IMR-90 (cell line): ENCODE data around the gene TROAP. TPM values are rescaled to one million over a fixed set of nuclear protein-coding genes. Genes with fewer than 3 reads are reported as not detected.

Experiments used
- ATAC-seq: fragments of 200-7000 bp; cut with Tn5 transposase; 2 replicates; pipeline ENCODE4 v1.9.1; 2020; ENCODE audit warnings: low read depth, mild to moderate bottlenecking, moderate library complexity
- BruUV-seq: library from RNA; stranded (reverse); fragments of 400-500 nt; replicated peaks from 2 replicates; lab custom pipeline; 2021; lab: Mats Ljungman, UMichigan
- CTCF ChIA-PET: fragments of 300-600 bp; formaldehyde crosslinking; extraction: SDS; loops from one replicate; lab custom pipeline; 2021; ENCODE audit warnings: antibody characterized with exemption; lab: Yijun Ruan, JAX
- POLR2A ChIA-PET: fragments of 300-600 bp; sonication (Branson Sonifier 250); formaldehyde crosslinking; loops from one replicate; lab custom pipeline; 2022; ENCODE audit warnings: antibody characterized with exemption; ENCODE audit not compliant: unreplicated experiment; lab: Charles Lee
- DNase-seq: peaks from one replicate; pipeline ENCODE4 v3.0.0; 2013
- H2AFZ ChIP-seq: replicated peaks from 2 replicates; pipeline ENCODE3; 2013; ENCODE audit warnings: low read length, mild to moderate bottlenecking; ENCODE audit not compliant: poor library complexity
- H2AK5ac ChIP-seq: 2 replicates; pipeline ENCODE4 v1.6.1; 2013; ENCODE audit warnings: low read depth, low read length, inconsistent platforms
- H2AK9ac ChIP-seq: replicated peaks from 2 replicates; pipeline ENCODE3; 2013; ENCODE audit warnings: mild to moderate bottlenecking, low read depth, low read length, moderate library complexity; ENCODE audit not compliant: poor library complexity
- H2BK120ac ChIP-seq: 2 replicates; pipeline ENCODE4 v1.6.1; 2013; ENCODE audit warnings: low read depth, low read length, inconsistent platforms
- H2BK15ac ChIP-seq: 3 replicates; pipeline ENCODE4 v1.6.1; 2013; ENCODE audit warnings: low read depth, low read length, inconsistent platforms
- H2BK20ac ChIP-seq: 2 replicates; pipeline ENCODE4 v1.6.1; 2013; ENCODE audit warnings: low read depth, mild to moderate bottlenecking, inconsistent platforms, low read length, moderate library complexity
- H2BK5ac ChIP-seq: 2 replicates; pipeline ENCODE4 v1.6.1; 2013; ENCODE audit warnings: mild to moderate bottlenecking, low read depth, low read length, inconsistent platforms; ENCODE audit not compliant: poor library complexity, severe bottlenecking
- H3K14ac ChIP-seq: replicated peaks from 2 replicates; pipeline ENCODE4 v1.6.1; 2013; ENCODE audit warnings: low read depth, low read length, inconsistent platforms
- H3K18ac ChIP-seq: 2 replicates; pipeline ENCODE4 v1.6.1; 2013; ENCODE audit warnings: low read depth, low read length, control low read depth
- H3K23ac ChIP-seq: 2 replicates; pipeline ENCODE4 v1.6.1; 2013; ENCODE audit warnings: low read depth, low read length, inconsistent platforms
- H3K27ac ChIP-seq: 2 replicates; pipeline ENCODE4 v1.5.1; 2013; ENCODE audit warnings: mild to moderate bottlenecking, control low read depth, low read length; ENCODE audit not compliant: insufficient read depth
- H3K27me3 ChIP-seq: 2 replicates; pipeline ENCODE4 v1.6.1; 2013; ENCODE audit warnings: low read length; ENCODE audit not compliant: control insufficient read depth, insufficient read depth
- H3K36me3 ChIP-seq: 2 replicates; pipeline ENCODE4 v1.6.1; 2013; ENCODE audit warnings: low read length, mixed read lengths; ENCODE audit not compliant: control insufficient read depth, insufficient read depth
- H3K4ac ChIP-seq: 2 replicates; pipeline ENCODE4 v1.6.1; 2013; ENCODE audit warnings: low read depth, low read length, inconsistent platforms
- H3K4me1 ChIP-seq: 2 replicates; pipeline ENCODE4 v1.6.1; 2013; ENCODE audit warnings: low read length, mixed read lengths; ENCODE audit not compliant: control insufficient read depth, insufficient read depth
- H3K4me2 ChIP-seq: 2 replicates; pipeline ENCODE4 v1.6.1; 2013; ENCODE audit warnings: low read depth, mild to moderate bottlenecking, control low read depth, low read length, moderate library complexity
- H3K4me3 ChIP-seq: 2 replicates; pipeline ENCODE4 v1.5.1; 2013; ENCODE audit warnings: low read depth, mild to moderate bottlenecking, control low read depth, low read length, moderate library complexity; ENCODE audit not compliant: insufficient read depth
- H3K56ac ChIP-seq: 2 replicates; pipeline ENCODE4 v1.6.1; 2013; ENCODE audit warnings: low read length, inconsistent platforms; ENCODE audit not compliant: insufficient read depth; ENCODE audit errors: extremely low read depth
- H3K79me1 ChIP-seq, 2 experiments: 2 replicates each; pipeline ENCODE4 v1.6.1; 2013; ENCODE audit warnings: low read length in 2 of 2, inconsistent platforms in 1 of 2, low read depth in 1 of 2
- H3K9ac ChIP-seq: 2 replicates; pipeline ENCODE4 v1.6.1; 2013; ENCODE audit warnings: low read depth, low read length, control low read depth
- H3K9me1 ChIP-seq: 2 replicates; pipeline ENCODE4 v1.6.1; 2013; ENCODE audit warnings: low read length, inconsistent platforms; ENCODE audit not compliant: insufficient read depth
- H3K9me3 ChIP-seq: 2 replicates; pipeline ENCODE4 v1.6.1; 2013; ENCODE audit warnings: low read length; ENCODE audit not compliant: control insufficient read depth, insufficient read depth
- H4K20me1 ChIP-seq: 2 replicates; pipeline ENCODE4 v1.6.1; 2013; ENCODE audit warnings: low read length, inconsistent platforms; ENCODE audit not compliant: insufficient read depth
- H4K5ac ChIP-seq: 2 replicates; pipeline ENCODE4 v1.6.1; 2013; ENCODE audit warnings: mild to moderate bottlenecking, low read depth, low read length, control low read depth
- H4K8ac ChIP-seq, 2 experiments: 2 replicates each; pipeline ENCODE4 v1.6.1; 2013; ENCODE audit warnings: low read depth in 2 of 2, low read length in 2 of 2, control low read depth in 1 of 2, inconsistent platforms in 1 of 2
- H4K91ac ChIP-seq: 2 replicates; pipeline ENCODE4 v1.6.1; 2013; ENCODE audit warnings: low read depth, low read length, inconsistent platforms; ENCODE audit not compliant: insufficient read depth
- BHLHE40 ChIP-seq: fragments of 150-350 bp; IDR thresholded peaks from 2 replicates; pipeline ENCODE4 v1.6.1; 2016; ENCODE audit warnings: mild to moderate bottlenecking, low read depth, low read length
- CEBPB ChIP-seq: IDR thresholded peaks from 2 replicates; pipeline ENCODE4 v1.6.1; 2012; ENCODE audit warnings: low read depth, low read length, improper control_type of control experiment
- CHD1 ChIP-seq: IDR thresholded peaks from 2 replicates; pipeline ENCODE4 v1.6.1; 2012; ENCODE audit warnings: low read depth, low read length, improper control_type of control experiment
- FOS ChIP-seq: fragments of 150-350 bp; IDR thresholded peaks from 2 replicates; pipeline ENCODE4 v1.6.1; 2016; ENCODE audit warnings: low read depth, low read length
- MAFK ChIP-seq: IDR thresholded peaks from 2 replicates; pipeline ENCODE4 v1.6.1; 2012; ENCODE audit warnings: low read depth, low read length, improper control_type of control experiment
- MAZ ChIP-seq: IDR thresholded peaks from 2 replicates; pipeline ENCODE4 v1.6.1; 2012; ENCODE audit warnings: low read depth, mild to moderate bottlenecking, low read length, improper control_type of control experiment, moderate library complexity, borderline replicate concordance
- MXI1 ChIP-seq: IDR thresholded peaks from 2 replicates; pipeline ENCODE4 v1.6.1; 2012; ENCODE audit warnings: low read depth, mild to moderate bottlenecking, low read length, moderate library complexity, borderline replicate concordance
- NFE2L2 ChIP-seq: fragments of 150-350 bp; IDR thresholded peaks from 2 replicates; pipeline ENCODE4 v1.6.1; 2016; ENCODE audit warnings: low read depth, mild to moderate bottlenecking, low read length
- POLR2A ChIP-seq: IDR thresholded peaks from 2 replicates; pipeline ENCODE4 v1.6.1; 2012; ENCODE audit warnings: mild to moderate bottlenecking, low read depth, low read length
- RAD21 ChIP-seq: IDR thresholded peaks from 2 replicates; pipeline ENCODE4 v1.6.1; 2012; ENCODE audit warnings: low read length, improper control_type of control experiment
- RCOR1 ChIP-seq: IDR thresholded peaks from 2 replicates; pipeline ENCODE4 v1.6.1; 2012; ENCODE audit warnings: mild to moderate bottlenecking, low read length, improper control_type of control experiment; ENCODE audit not compliant: insufficient replicate concordance
- RFX5 ChIP-seq: IDR thresholded peaks from 2 replicates; pipeline ENCODE4 v1.8.0; 2012; ENCODE audit warnings: low read depth, mild to moderate bottlenecking, low read length, moderate library complexity
- SMC3 ChIP-seq: fragments of 150-350 bp; IDR thresholded peaks from 2 replicates; pipeline ENCODE4 v1.6.1; 2016; ENCODE audit warnings: low read depth, mild to moderate bottlenecking, antibody characterized with exemption, low read length, moderate library complexity
- WGBS, 2 experiments: methylation state at CpG; one replicate each; pipeline versions ENCODE4 v1.1.5 to v1.1.7; 2013; ENCODE audit warnings: missing lambda C conversion rate in 2 of 2; ENCODE audit not compliant: insufficient read length in 1 of 2; ENCODE audit errors: extremely low coverage in 2 of 2; 5-methylcytosine and 5-hydroxymethylcytosine counted together
- dilution Hi-C: fragments of 300-500 bp; cut with HindIII; formaldehyde crosslinking; loops from one replicate; pipeline ENCODE4 v1.14.3; 2018; ENCODE audit warnings: low sequenced_read_pairs; ENCODE audit not compliant: unreplicated experiment
- in situ Hi-C: fragments of 300-500 bp; cut with MboI; formaldehyde crosslinking; loops from 3 replicates; pipeline ENCODE4 v1.14.3; 2019; ENCODE audit warnings: low sequenced_read_pairs, inconsistent platforms, mixed read lengths
- intact Hi-C: fragments of 100-400 bp; cut with micrococcal nuclease; formaldehyde crosslinking; loops from 2 replicates; pipeline ENCODE4 v1.10.0; 2022
- polyA plus RNA-seq, 3 experiments: library from polyadenylated mRNA; depleted of rRNA; stranded (reverse); fragments of >200 nt; gene quantifications; 2 replicates each; pipeline ENCODE4 v1.2.3, GENCODE V29; 2012; ENCODE audit warnings: low replicate concordance in 1 of 3
- total RNA-seq: library from RNA; depleted of rRNA; stranded (reverse); fragments of >200 nt; gene quantifications from 2 replicates; pipeline ENCODE4 v1.2.3, GENCODE V29; 2012
- TF ChIP-seq, protein P1 (sequence below): fragments of 150-350 bp; IDR thresholded peaks from 2 replicates; pipeline ENCODE4 v1.6.1; 2017; ENCODE audit warnings: mild to moderate bottlenecking, antibody characterized with exemption, low read length, low read depth
- TF ChIP-seq, protein P2 (sequence below): conservative IDR thresholded peaks from 2 replicates; pipeline ENCODE4 v1.5.1; 2012; ENCODE audit warnings: mild to moderate bottlenecking, low read depth, low read length, improper control_type of control experiment
- TF ChIP-seq, protein P3 (sequence below): fragments of 150-350 bp; IDR thresholded peaks from 2 replicates; pipeline ENCODE4 v1.6.1; 2016; ENCODE audit warnings: low read depth, mild to moderate bottlenecking, low read length, moderate library complexity, borderline replicate concordance

TROAP gene
- total and polyA plus RNA-seq, 2 of the 4 experiments (the other 2 are of a cell fraction): 21.5 to 29.3 TPM

- DNase-seq (no peak), ATAC-seq (no peak)
- no peaks in the 10 kb centered on the region; the same call in 1 of the 2 replicates for H3K9me3 ChIP-seq
- H4K8ac ChIP-seq: no peak overlapping the region
- in situ Hi-C loops (no loop called here), dilution Hi-C loops (no loop called here), intact Hi-C loops (no loop called here)
- H3K79me1 ChIP-seq: no peaks in the 10 kb centered on the region
- no peak overlapping the region for H3K4me3 ChIP-seq
- no peak overlapping the region for H2BK15ac ChIP-seq
- H3K18ac ChIP-seq: no peak overlapping the region
- no peak overlapping the region for H4K5ac ChIP-seq
- no peak overlapping the region for H3K23ac ChIP-seq
- H3K56ac ChIP-seq: no peak overlapping the region
- no peak overlapping the region for H2AK9ac ChIP-seq
- H3K9me1 ChIP-seq: no peaks in the 10 kb centered on the region
- no peak overlapping the region for H4K91ac ChIP-seq
- TF ChIP-seq, protein P1, sequence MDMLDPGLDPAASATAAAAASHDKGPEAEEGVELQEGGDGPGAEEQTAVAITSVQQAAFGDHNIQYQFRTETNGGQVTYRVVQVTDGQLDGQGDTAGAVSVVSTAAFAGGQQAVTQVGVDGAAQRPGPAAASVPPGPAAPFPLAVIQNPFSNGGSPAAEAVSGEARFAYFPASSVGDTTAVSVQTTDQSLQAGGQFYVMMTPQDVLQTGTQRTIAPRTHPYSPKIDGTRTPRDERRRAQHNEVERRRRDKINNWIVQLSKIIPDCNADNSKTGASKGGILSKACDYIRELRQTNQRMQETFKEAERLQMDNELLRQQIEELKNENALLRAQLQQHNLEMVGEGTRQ: no peak
- TF ChIP-seq RCOR1 (no peak), MAFK (no peak), CHD1 (no peak), CEBPB (no peak), POLR2A (no peak), NFE2L2 (no peak), MXI1 (no peak), MAZ (no peak), SMC3 (no peak), FOS (no peak), RFX5 (no peak), BHLHE40 (no peak), RAD21 (no peak)
- TF ChIP-seq, protein P2, sequence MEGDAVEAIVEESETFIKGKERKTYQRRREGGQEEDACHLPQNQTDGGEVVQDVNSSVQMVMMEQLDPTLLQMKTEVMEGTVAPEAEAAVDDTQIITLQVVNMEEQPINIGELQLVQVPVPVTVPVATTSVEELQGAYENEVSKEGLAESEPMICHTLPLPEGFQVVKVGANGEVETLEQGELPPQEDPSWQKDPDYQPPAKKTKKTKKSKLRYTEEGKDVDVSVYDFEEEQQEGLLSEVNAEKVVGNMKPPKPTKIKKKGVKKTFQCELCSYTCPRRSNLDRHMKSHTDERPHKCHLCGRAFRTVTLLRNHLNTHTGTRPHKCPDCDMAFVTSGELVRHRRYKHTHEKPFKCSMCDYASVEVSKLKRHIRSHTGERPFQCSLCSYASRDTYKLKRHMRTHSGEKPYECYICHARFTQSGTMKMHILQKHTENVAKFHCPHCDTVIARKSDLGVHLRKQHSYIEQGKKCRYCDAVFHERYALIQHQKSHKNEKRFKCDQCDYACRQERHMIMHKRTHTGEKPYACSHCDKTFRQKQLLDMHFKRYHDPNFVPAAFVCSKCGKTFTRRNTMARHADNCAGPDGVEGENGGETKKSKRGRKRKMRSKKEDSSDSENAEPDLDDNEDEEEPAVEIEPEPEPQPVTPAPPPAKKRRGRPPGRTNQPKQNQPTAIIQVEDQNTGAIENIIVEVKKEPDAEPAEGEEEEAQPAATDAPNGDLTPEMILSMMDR: no peak
- TF ChIP-seq, protein P3, sequence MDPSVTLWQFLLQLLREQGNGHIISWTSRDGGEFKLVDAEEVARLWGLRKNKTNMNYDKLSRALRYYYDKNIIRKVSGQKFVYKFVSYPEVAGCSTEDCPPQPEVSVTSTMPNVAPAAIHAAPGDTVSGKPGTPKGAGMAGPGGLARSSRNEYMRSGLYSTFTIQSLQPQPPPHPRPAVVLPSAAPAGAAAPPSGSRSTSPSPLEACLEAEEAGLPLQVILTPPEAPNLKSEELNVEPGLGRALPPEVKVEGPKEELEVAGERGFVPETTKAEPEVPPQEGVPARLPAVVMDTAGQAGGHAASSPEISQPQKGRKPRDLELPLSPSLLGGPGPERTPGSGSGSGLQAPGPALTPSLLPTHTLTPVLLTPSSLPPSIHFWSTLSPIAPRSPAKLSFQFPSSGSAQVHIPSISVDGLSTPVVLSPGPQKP: no peak
- no peak overlapping the region for H3K4me2 ChIP-seq
- peaks cover 21% of the 10 kb centered on the region for H3K27me3 ChIP-seq
- no peak overlapping the region for H2BK120ac ChIP-seq
- no peak overlapping the region for H2AFZ ChIP-seq
- no peak overlapping the region for H3K27ac ChIP-seq
- H3K36me3 ChIP-seq: no peaks in the 10 kb centered on the region
- H3K4ac ChIP-seq: no peak overlapping the region
- no peak overlapping the region for H2AK5ac ChIP-seq
- no peak overlapping the region for H3K14ac ChIP-seq
- BruUV-seq: no TSS peak
- no peak overlapping the region for H3K9ac ChIP-seq
- WGBS, 2 experiments: 100% methylated on average over 1 of the region's 7 CpGs; no CpG with 5 or more reads in 1 of the 2 experiments
- no peak overlapping the region for H2BK5ac ChIP-seq
- no peaks in the 10 kb centered on the region for H3K4me1 ChIP-seq
- CTCF ChIA-PET: interaction anchor here (1.4 kb wide), 1 partner anchor 22 kb away, joined by 3 read pairs; no protein-coding TSS in a partner anchor
- H2BK20ac ChIP-seq: no peak overlapping the region
- POLR2A ChIA-PET: no interaction called here
- no peaks in the 10 kb centered on the region for H4K20me1 ChIP-seq
Measured at GRCh38 chr12:49309386-49309785, 13.7 kb upstream of the TROAP start.
